HEK293 (cell line): Measurements from ENCODE around the gene TMEM255B.

Experiments
- CTCF ChIA-PET: fragments of 350-600 bp; formaldehyde crosslinking; extraction: SDS; loops from one replicate; lab custom pipeline; 2021; ENCODE audit warnings: antibody characterized with exemption; lab: Yijun Ruan, JAX
- POLR2A ChIA-PET: fragments of 300-600 bp; formaldehyde crosslinking; extraction: SDS; loops from one replicate; lab custom pipeline; 2020; ENCODE audit warnings: antibody characterized with exemption, inconsistent platforms; lab: Yijun Ruan, JAX
- H3K27ac ChIP-seq: fragments of 200-500 bp; sonication (Bioruptor generic); 2 replicates; pipeline ENCODE4 v1.5.1; 2014; ENCODE audit warnings: low read depth, low read length, control low read depth, inconsistent platforms; ENCODE audit errors: extremely low read depth
- H3K36me3 ChIP-seq, 2 experiments: fragments of 200-500 bp in 1 of 2; sonication (Bioruptor generic) in 1 of 2; 1 replicate in 1 of 2; 2 replicates in 1 of 2; pipeline ENCODE4 v1.5.1; 2014 to 2017; ENCODE audit warnings: inconsistent platforms in 2 of 2, low read length in 2 of 2; ENCODE audit not compliant: control insufficient read depth in 2 of 2, insufficient read depth in 1 of 2
- H3K4me1 ChIP-seq: fragments of 200-500 bp; sonication (Bioruptor generic); 2 replicates; pipeline ENCODE4 v1.5.1; 2014; ENCODE audit warnings: mild to moderate bottlenecking, low read length, inconsistent platforms; ENCODE audit not compliant: control insufficient read depth, insufficient read depth
- H3K4me3 ChIP-seq: 2 replicates; pipeline ENCODE4 v1.5.1; 2011; ENCODE audit warnings: low read depth, mild to moderate bottlenecking, control low read depth, low read length, moderate library complexity
- H3K9me3 ChIP-seq: fragments of 200-500 bp; sonication (Bioruptor generic); 2 replicates; pipeline ENCODE4 v1.5.1; 2014; ENCODE audit warnings: low read depth, low read length, inconsistent platforms; ENCODE audit not compliant: control insufficient read depth, insufficient read depth
- EGR2 ChIP-seq: fragments of 450-650 bp; formaldehyde crosslinking; IDR thresholded peaks from 2 replicates; pipeline ENCODE4 v1.5.1; 2016; ENCODE audit warnings: low read depth, missing biosample characterization, missing genetic modification characterization
- GLIS1 ChIP-seq: fragments of 450-650 bp; formaldehyde crosslinking; IDR thresholded peaks from 2 replicates; pipeline ENCODE4 v1.5.1; 2016; ENCODE audit warnings: missing biosample characterization, missing genetic modification characterization
- HOXC10 ChIP-seq: sonication (generic); formaldehyde crosslinking; IDR thresholded peaks from 2 replicates; pipeline ENCODE4 v1.8.1; 2023; ENCODE audit warnings: mild to moderate bottlenecking, missing genetic modification reagents
- IKZF3 ChIP-seq: fragments of 450-650 bp; IDR thresholded peaks from 2 replicates; pipeline ENCODE4 v1.5.0; 2018; ENCODE audit warnings: missing biosample characterization, mild to moderate bottlenecking, missing genetic modification characterization, moderate library complexity
- KLF1 ChIP-seq: fragments of 450-650 bp; formaldehyde crosslinking; IDR thresholded peaks from 2 replicates; pipeline ENCODE4 v1.5.1; 2016; ENCODE audit warnings: missing biosample characterization, missing genetic modification characterization
- KLF10 ChIP-seq: fragments of 450-650 bp; IDR thresholded peaks from 2 replicates; pipeline ENCODE4 v1.5.1; 2018; ENCODE audit warnings: missing biosample characterization, mild to moderate bottlenecking, missing genetic modification characterization
- KLF9 ChIP-seq: fragments of 450-650 bp; formaldehyde crosslinking; IDR thresholded peaks from 2 replicates; pipeline ENCODE4 v1.5.1; 2016; ENCODE audit warnings: missing biosample characterization, missing genetic modification characterization, low read depth
- MYNN ChIP-seq: fragments of 450-650 bp; formaldehyde crosslinking; IDR thresholded peaks from 2 replicates; pipeline ENCODE4 v1.5.1; 2016; ENCODE audit warnings: missing biosample characterization, missing genetic modification characterization, borderline replicate concordance
- OSR2 ChIP-seq: fragments of 450-650 bp; formaldehyde crosslinking; IDR thresholded peaks from 2 replicates; pipeline ENCODE4 v1.5.1; 2016; ENCODE audit warnings: missing biosample characterization, missing genetic modification characterization
- PRDM1 ChIP-seq: fragments of 450-650 bp; formaldehyde crosslinking; IDR thresholded peaks from 2 replicates; pipeline ENCODE4; 2016; ENCODE audit warnings: missing biosample characterization, missing genetic modification characterization
- ZBTB1 ChIP-seq: fragments of 450-650 bp; formaldehyde crosslinking; IDR thresholded peaks from 2 replicates; pipeline ENCODE4 v1.5.1; 2016; ENCODE audit warnings: missing biosample characterization, missing genetic modification characterization
- ZBTB20 ChIP-seq: fragments of 450-650 bp; formaldehyde crosslinking; IDR thresholded peaks from 2 replicates; pipeline ENCODE4 v1.5.1; 2016; ENCODE audit warnings: missing biosample characterization, missing genetic modification characterization
- ZFHX2 ChIP-seq: fragments of 450-650 bp; formaldehyde crosslinking; conservative IDR thresholded peaks from 2 replicates; pipeline ENCODE4 v1.5.1; 2016; ENCODE audit warnings: missing biosample characterization, missing genetic modification characterization
- ZNF112 ChIP-seq: fragments of 450-650 bp; formaldehyde crosslinking; IDR thresholded peaks from 2 replicates; pipeline ENCODE4 v1.5.0; 2017; ENCODE audit warnings: missing biosample characterization, missing genetic modification characterization
- ZNF132 ChIP-seq: fragments of 450-650 bp; formaldehyde crosslinking; IDR thresholded peaks from 2 replicates; pipeline ENCODE4 v1.5.1; 2017; ENCODE audit warnings: missing biosample characterization, missing genetic modification characterization, borderline replicate concordance
- ZNF274 ChIP-seq, 2 experiments: fragments of 200-500 bp in 1 of 2; fragments of 450-650 bp in 1 of 2; sonication (Bioruptor generic) in 1 of 2; formaldehyde crosslinking in 1 of 2; IDR thresholded peaks; 2 replicates each; pipeline versions ENCODE4 v1.5.1 to v1.6.1; 2014 to 2016; ENCODE audit warnings: borderline replicate concordance in 1 of 2, inconsistent platforms in 1 of 2, low read length in 1 of 2, missing biosample characterization in 1 of 2, missing genetic modification characterization in 1 of 2
- ZNF416 ChIP-seq: fragments of 450-650 bp; formaldehyde crosslinking; IDR thresholded peaks from 2 replicates; pipeline ENCODE4 v1.5.1; 2016; ENCODE audit warnings: missing biosample characterization, missing genetic modification characterization
- ZNF521 ChIP-seq: fragments of 450-650 bp; formaldehyde crosslinking; IDR thresholded peaks from 2 replicates; pipeline ENCODE4 v1.5.1; 2017; ENCODE audit warnings: missing biosample characterization, mild to moderate bottlenecking, missing genetic modification characterization
- ZNF544 ChIP-seq: fragments of 450-650 bp; formaldehyde crosslinking; IDR thresholded peaks from 2 replicates; pipeline ENCODE4 v1.5.0; 2017; ENCODE audit warnings: missing biosample characterization, missing genetic modification characterization
- ZNF555 ChIP-seq: fragments of 450-650 bp; formaldehyde crosslinking; conservative IDR thresholded peaks from 2 replicates; pipeline ENCODE4 v1.5.1; 2017; ENCODE audit warnings: missing biosample characterization, mild to moderate bottlenecking, missing genetic modification characterization, inconsistent platforms
- ZNF558 ChIP-seq: fragments of 450-650 bp; formaldehyde crosslinking; IDR thresholded peaks from 2 replicates; pipeline ENCODE4 v1.5.1; 2016; ENCODE audit warnings: missing biosample characterization, missing genetic modification characterization
- ZNF561 ChIP-seq: fragments of 450-650 bp; IDR thresholded peaks from 2 replicates; pipeline ENCODE4 v1.5.1; 2018; ENCODE audit warnings: missing biosample characterization, missing genetic modification characterization, borderline replicate concordance
- ZNF585B ChIP-seq: fragments of 450-650 bp; formaldehyde crosslinking; IDR thresholded peaks from 2 replicates; pipeline ENCODE4 v1.5.1; 2016; ENCODE audit warnings: missing biosample characterization, missing genetic modification characterization
- ZNF596 ChIP-seq: fragments of 450-650 bp; IDR thresholded peaks from 2 replicates; pipeline ENCODE4 v1.5.0; 2018; ENCODE audit warnings: missing biosample characterization, mild to moderate bottlenecking, missing genetic modification characterization, moderate library complexity
- ZNF610 ChIP-seq: fragments of 450-650 bp; formaldehyde crosslinking; IDR thresholded peaks from 2 replicates; pipeline ENCODE4 v1.5.1; 2016; ENCODE audit warnings: missing biosample characterization, missing genetic modification characterization, borderline replicate concordance
- ZNF624 ChIP-seq: fragments of 450-650 bp; formaldehyde crosslinking; IDR thresholded peaks from 2 replicates; pipeline ENCODE4 v1.5.1; 2017; ENCODE audit warnings: missing biosample characterization, missing genetic modification characterization
- ZNF629 ChIP-seq: fragments of 450-650 bp; formaldehyde crosslinking; IDR thresholded peaks from 2 replicates; pipeline ENCODE4 v1.5.1; 2017; ENCODE audit warnings: missing biosample characterization, missing genetic modification characterization
- ZNF76 ChIP-seq: fragments of 450-650 bp; formaldehyde crosslinking; IDR thresholded peaks from 2 replicates; pipeline ENCODE4; 2016; ENCODE audit warnings: low read depth, missing biosample characterization, missing genetic modification characterization, borderline replicate concordance
- TF ChIP-seq, protein P1 (sequence below): fragments of 450-650 bp; formaldehyde crosslinking; optimal IDR thresholded peaks from 2 replicates; pipeline ENCODE3; 2016; ENCODE audit warnings: missing biosample characterization, mild to moderate bottlenecking, missing genetic modification characterization
- TF ChIP-seq, protein P2 (sequence below): fragments of 450-650 bp; formaldehyde crosslinking; IDR thresholded peaks from 2 replicates; pipeline ENCODE4 v1.5.1; 2016; ENCODE audit warnings: missing biosample characterization, missing genetic modification characterization, low read depth
- TF ChIP-seq, protein P3 (sequence below): fragments of 450-650 bp; formaldehyde crosslinking; IDR thresholded peaks from 2 replicates; pipeline ENCODE4 v1.5.1; 2016; ENCODE audit warnings: missing biosample characterization, missing genetic modification characterization

The TMEM255B gene

DNA sequence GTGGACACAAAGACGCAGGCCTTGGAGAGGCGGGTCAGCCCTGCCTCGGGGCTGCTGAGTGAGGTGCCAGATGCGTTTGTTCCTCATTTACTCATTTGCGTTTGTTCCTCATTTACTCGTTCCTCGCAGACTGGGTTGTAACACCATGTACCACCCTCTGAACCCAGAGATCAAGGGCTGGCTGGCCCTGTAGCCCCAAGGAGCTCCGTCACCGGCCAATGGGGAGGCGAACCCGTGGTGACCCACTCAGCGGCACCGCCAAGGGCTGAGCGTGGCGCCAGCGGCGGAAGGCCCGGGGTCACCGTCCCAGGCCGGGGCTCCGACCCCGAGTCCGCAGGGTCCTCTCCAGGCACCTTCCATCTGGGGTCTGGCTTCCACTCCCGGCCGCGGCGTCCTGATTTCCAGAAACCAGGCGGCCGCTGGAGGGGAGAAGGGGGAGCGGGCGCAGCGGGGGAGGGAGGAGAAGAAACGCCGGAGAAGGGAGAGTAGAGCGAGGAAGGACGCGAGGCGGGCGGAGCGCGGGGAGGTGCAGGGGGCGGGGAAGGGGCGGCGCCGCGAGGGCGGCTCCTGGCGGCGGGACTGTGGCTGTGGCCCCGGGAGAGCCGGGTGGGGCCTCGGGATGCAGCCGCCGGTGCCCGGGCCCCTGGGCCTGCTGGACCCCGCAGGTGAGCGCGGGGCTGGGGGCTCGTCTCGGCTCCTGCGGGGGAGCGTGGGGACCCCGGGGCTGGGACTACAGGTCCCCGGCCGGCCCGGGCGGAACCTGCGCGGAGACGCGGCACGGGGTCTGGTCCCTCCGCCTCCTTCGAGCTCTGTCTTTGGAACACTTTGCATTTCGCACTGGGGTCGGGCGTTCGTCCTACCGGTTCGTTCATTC is at the start of gene TMEM255B:
Gene TMEM255B, plus strand, starts transcription at position 576 of the 874 bp plus-strand sequence. Its CDS starts 44 bp downstream, at position 620.
- POLR2A ChIA-PET = no interaction called here
- CTCF ChIA-PET = interaction anchor here (0.6 to 1.0 kb wide), 2 partner anchors 41 to 132 kb away, joined by 3 to 4 read pairs; no protein-coding TSS in a partner anchor
- H3K27ac ChIP-seq = no peak within 1 kb of the TSS; the same call in 1 of the 2 replicates
- no peaks in the 10 kb centered on the region for H3K4me1 ChIP-seq
- H3K4me3 ChIP-seq = peak within 1 kb of the TSS; percentile 47
- H3K9me3 ChIP-seq = no peaks in the 10 kb centered on the region
- H3K36me3 ChIP-seq = no peaks in the 10 kb centered on the region
- TF ChIP-seq ZNF610 (tag by site-specific recombination) = peak; percentile 28; the same call in 1 of the 2 replicates
- TF ChIP-seq, protein P1, sequence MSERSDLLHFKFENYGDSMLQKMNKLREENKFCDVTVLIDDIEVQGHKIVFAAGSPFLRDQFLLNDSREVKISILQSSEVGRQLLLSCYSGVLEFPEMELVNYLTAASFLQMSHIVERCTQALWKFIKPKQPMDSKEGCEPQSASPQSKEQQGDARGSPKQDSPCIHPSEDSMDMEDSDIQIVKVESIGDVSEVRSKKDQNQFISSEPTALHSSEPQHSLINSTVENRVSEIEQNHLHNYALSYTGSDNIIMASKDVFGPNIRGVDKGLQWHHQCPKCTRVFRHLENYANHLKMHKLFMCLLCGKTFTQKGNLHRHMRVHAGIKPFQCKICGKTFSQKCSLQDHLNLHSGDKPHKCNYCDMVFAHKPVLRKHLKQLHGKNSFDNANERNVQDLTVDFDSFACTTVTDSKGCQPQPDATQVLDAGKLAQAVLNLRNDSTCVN (tag by site-specific recombination) = peak; percentile 52
- TF ChIP-seq EGR2 (tag by site-specific recombination) = peak; percentile 28; the same call in 1 of the 2 replicates
- peak; percentile 53; the same call in 1 of the 2 replicates for TF ChIP-seq GLIS1
- TF ChIP-seq ZNF416 (tag by site-specific recombination) = no peak
- peak; percentile 32; the same call in 1 of the 2 replicates for TF ChIP-seq KLF1
- no peak for TF ChIP-seq ZNF624 (tag by site-specific recombination)
- peak; percentile 94 for TF ChIP-seq KLF10
- TF ChIP-seq ZNF76 (tag by site-specific recombination) = no peak
- no peak for TF ChIP-seq HOXC10 (CRISPR knock-in tag)
- no peak for TF ChIP-seq PRDM1
- TF ChIP-seq, protein P2, sequence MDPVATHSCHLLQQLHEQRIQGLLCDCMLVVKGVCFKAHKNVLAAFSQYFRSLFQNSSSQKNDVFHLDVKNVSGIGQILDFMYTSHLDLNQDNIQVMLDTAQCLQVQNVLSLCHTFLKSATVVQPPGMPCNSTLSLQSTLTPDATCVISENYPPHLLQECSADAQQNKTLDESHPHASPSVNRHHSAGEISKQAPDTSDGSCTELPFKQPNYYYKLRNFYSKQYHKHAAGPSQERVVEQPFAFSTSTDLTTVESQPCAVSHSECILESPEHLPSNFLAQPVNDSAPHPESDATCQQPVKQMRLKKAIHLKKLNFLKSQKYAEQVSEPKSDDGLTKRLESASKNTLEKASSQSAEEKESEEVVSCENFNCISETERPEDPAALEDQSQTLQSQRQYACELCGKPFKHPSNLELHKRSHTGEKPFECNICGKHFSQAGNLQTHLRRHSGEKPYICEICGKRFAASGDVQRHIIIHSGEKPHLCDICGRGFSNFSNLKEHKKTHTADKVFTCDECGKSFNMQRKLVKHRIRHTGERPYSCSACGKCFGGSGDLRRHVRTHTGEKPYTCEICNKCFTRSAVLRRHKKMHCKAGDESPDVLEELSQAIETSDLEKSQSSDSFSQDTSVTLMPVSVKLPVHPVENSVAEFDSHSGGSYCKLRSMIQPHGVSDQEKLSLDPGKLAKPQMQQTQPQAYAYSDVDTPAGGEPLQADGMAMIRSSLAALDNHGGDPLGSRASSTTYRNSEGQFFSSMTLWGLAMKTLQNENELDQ (tag by site-specific recombination) = no peak
- TF ChIP-seq ZNF132 (tag by site-specific recombination) = no peak
- peak; percentile 92 for TF ChIP-seq ZBTB20 (tag by site-specific recombination)
- TF ChIP-seq ZFHX2 (tag by site-specific recombination) = peak; percentile 13; the same call in 1 of the 2 replicates
- TF ChIP-seq KLF9 (tag by site-specific recombination) = peak; percentile 77
- TF ChIP-seq OSR2 (tag by site-specific recombination) = no peak
- TF ChIP-seq ZBTB1 = no peak
- peak; percentile 54; the same call in 1 of the 2 replicates for TF ChIP-seq IKZF3 (tag by site-specific recombination)
- TF ChIP-seq MYNN (tag by site-specific recombination) = no peak
- no peak for TF ChIP-seq ZNF555 (tag by site-specific recombination)
- TF ChIP-seq ZNF274 (IDR thresholded peaks at IDR 0.05; ENCODE audit: low read length) = no peak
- no peak for TF ChIP-seq ZNF274 (tag by site-specific recombination; IDR thresholded peaks at IDR 0.05; ENCODE audit: borderline replicate concordance)
- TF ChIP-seq ZNF112 (tag by site-specific recombination) = no peak
- TF ChIP-seq ZNF585B (tag by site-specific recombination) = no peak
- TF ChIP-seq ZNF558 (tag by site-specific recombination) = no peak
- peak; percentile 67; the same call in 1 of the 2 replicates for TF ChIP-seq ZNF561 (tag by site-specific recombination)
- TF ChIP-seq ZNF596 = peak; percentile 80
- TF ChIP-seq, protein P3, sequence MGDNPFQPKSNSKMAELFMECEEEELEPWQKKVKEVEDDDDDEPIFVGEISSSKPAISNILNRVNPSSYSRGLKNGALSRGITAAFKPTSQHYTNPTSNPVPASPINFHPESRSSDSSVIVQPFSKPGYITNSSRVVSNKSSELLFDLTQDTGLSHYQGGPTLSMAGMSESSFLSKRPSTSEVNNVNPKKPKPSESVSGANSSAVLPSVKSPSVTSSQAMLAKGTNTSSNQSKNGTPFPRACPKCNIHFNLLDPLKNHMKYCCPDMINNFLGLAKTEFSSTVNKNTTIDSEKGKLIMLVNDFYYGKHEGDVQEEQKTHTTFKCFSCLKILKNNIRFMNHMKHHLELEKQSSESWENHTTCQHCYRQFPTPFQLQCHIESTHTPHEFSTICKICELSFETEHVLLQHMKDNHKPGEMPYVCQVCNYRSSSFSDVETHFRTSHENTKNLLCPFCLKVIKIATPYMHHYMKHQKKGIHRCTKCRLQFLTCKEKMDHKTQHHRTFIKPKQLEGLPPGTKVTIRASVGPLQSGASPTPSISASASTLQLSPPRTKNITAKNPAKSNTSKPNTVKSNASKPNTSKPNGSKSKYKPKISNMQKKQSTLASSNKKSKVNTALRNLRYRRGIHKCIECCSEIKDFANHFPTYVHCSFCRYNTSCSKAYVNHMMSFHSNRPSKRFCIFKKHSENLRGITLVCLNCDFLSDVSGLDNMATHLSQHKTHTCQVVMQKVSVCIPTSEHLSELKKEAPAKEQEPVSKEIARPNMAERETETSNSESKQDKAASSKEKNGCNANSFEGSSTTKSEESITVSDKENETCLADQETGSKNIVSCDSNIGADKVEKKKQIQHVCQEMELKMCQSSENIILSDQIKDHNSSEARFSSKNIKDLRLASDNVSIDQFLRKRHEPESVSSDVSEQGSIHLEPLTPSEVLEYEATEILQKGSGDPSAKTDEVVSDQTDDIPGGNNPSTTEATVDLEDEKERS (tag by site-specific recombination) = no peak
- no peak for TF ChIP-seq ZNF521
- TF ChIP-seq ZNF629 (tag by site-specific recombination) = no peak
- TF ChIP-seq ZNF544 (tag by site-specific recombination) = no peak
